Measurements from ENCODE around the gene C1QTNF12.

DNA sequence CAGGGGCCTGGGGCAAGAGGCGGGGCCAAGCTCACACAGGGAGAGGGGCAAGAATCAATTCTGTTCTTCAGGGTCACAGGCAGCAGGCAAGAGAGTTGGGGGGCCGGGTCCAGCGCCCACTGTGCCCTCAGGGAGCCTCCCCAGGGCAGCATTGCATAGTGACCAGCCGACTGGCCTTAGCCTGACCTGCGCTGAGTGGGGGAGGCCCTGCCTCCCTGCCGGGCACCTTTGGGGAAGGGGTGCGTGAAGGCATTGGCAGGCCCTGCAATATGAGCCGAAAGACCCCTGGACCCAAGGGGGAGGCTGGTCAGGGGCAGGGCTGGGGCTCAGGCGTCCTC lies 45.9 kb upstream of the C1QTNF12 start:
- TF ChIP-seq POLR2AphosphoS5 (IDR thresholded peaks at IDR 0.05; ENCODE audit: borderline replicate concordance, low read depth, low read length) (0 out of 2 replicates have a peak, but pooled peaks have one; percentile 27), EZH2 (IDR thresholded peaks at IDR 0.05) (no peak), FOXP2 (optimal IDR thresholded peaks at IDR 0.05; ENCODE audit: control extremely low read depth, extremely low read length, insufficient read depth) (no peak)
